ENCODE data around the gene MARK4.

GRCh38 chr19:45222724-45223123 lies 28.3 kb upstream of the MARK4 start:
- TF ChIP-seq CTCF (IDR thresholded peaks at IDR 0.05) = no peak
- no peak for TF ChIP-seq POLR2A (IDR thresholded peaks at IDR 0.05)
- no peak for TF ChIP-seq POLR2AphosphoS5 (IDR thresholded peaks at IDR 0.05)
- no peak for TF ChIP-seq EP300 (IDR thresholded peaks at IDR 0.05; ENCODE audit: low read depth)

All from transverse colon (tissue), 4 donors.